Measurements from ENCODE around the gene KRTAP1-3. TPM values are rescaled to one million over a fixed set of nuclear protein-coding genes. Genes with fewer than 3 reads are reported as not detected.
"Not testable (repeated sequence)": the region's sequence is repeated elsewhere in the genome, so short reads cannot be mapped to it uniquely, and the experiment has no call there.

KRTAP1-3 gene
- not detected in 2 replicates for total RNA-seq

- not testable (repeated sequence) for DNase-seq (ENCODE audit: low read depth)
Measured at GRCh38 chr17:41034346-41034935, at the start of gene KRTAP1-3. TSS of gene KRTAP1-3 (minus strand) at chr17:41034874. CDS start at chr17:41034821, 53 bp downstream.

GRCh38 chr17:41084100-41084856, 49.6 kb upstream of the KRTAP1-3 start, which contains the start of gene KRTAP4-7:
TSS of gene KRTAP4-7 (plus strand) at chr17:41084150. CDS start at chr17:41084207, 57 bp downstream.
- DNase-seq (ENCODE audit: low read depth); H3K4me3 ChIP-seq (ENCODE audit: low read depth, low read length): not testable (repeated sequence)

More at GRCh38 chr17:41034346-41034935, at the start of gene KRTAP1-3:
- not testable (repeated sequence) for H3K4me3 ChIP-seq (ENCODE audit: low read depth, low read length)

GRCh38 chr17:41083427-41083826, 48.8 kb upstream of the KRTAP1-3 start:
- not testable (repeated sequence) for H3K4me3 ChIP-seq (ENCODE audit: low read depth, low read length); DNase-seq (ENCODE audit: low read depth)

GRCh38 chr17:41082626-41083025, 48.0 kb upstream of the KRTAP1-3 start:
- no peak overlapping the region for H3K4me3 ChIP-seq (ENCODE audit: low read depth, low read length)
- TF ChIP-seq CTCF (IDR thresholded peaks at IDR 0.05; ENCODE audit: insufficient read depth, low read depth, low read length): no peak
- DNase-seq (ENCODE audit: low read depth): no peak

GRCh38 chr17:41076788-41077187, 42.1 kb upstream of the KRTAP1-3 start:
- no peak for TF ChIP-seq CTCF (IDR thresholded peaks at IDR 0.05; ENCODE audit: insufficient read depth, low read depth, low read length)
- no peak overlapping the region for H3K4me3 ChIP-seq (ENCODE audit: low read depth, low read length)
- DNase-seq (ENCODE audit: low read depth): no peak

GRCh38 chr17:41073676-41074075, 39.0 kb upstream of the KRTAP1-3 start:
- no peak for DNase-seq (ENCODE audit: low read depth)
- TF ChIP-seq CTCF (IDR thresholded peaks at IDR 0.05; ENCODE audit: insufficient read depth, low read depth, low read length): no peak

GRCh38 chr17:41071606-41072360, 37.1 kb upstream of the KRTAP1-3 start:
- TF ChIP-seq CTCF (IDR thresholded peaks at IDR 0.05; ENCODE audit: insufficient read depth, low read depth, low read length): no peak
- no peak for DNase-seq (ENCODE audit: low read depth)

More at GRCh38 chr17:41073676-41074075, 39.0 kb upstream of the KRTAP1-3 start:
- H3K4me3 ChIP-seq (ENCODE audit: low read depth, low read length): no peak overlapping the region

GRCh38 chr17:41069031-41069430, 34.4 kb upstream of the KRTAP1-3 start:
- TF ChIP-seq CTCF (IDR thresholded peaks at IDR 0.05; ENCODE audit: insufficient read depth, low read depth, low read length): no peak
- DNase-seq (ENCODE audit: low read depth): no peak
- no peak overlapping the region for H3K4me3 ChIP-seq (ENCODE audit: low read depth, low read length)

More at GRCh38 chr17:41071606-41072360, 37.1 kb upstream of the KRTAP1-3 start:
- H3K4me3 ChIP-seq (ENCODE audit: low read depth, low read length): no peak overlapping the region
